ENCODE results near the gene SOCS3. TPM values are rescaled to one million over a fixed set of nuclear protein-coding genes. Genes with fewer than 3 reads are reported as not detected.

The SOCS3 gene
- total RNA-seq, 1 donor from 2014 or later = 3.1 TPM

DNA sequence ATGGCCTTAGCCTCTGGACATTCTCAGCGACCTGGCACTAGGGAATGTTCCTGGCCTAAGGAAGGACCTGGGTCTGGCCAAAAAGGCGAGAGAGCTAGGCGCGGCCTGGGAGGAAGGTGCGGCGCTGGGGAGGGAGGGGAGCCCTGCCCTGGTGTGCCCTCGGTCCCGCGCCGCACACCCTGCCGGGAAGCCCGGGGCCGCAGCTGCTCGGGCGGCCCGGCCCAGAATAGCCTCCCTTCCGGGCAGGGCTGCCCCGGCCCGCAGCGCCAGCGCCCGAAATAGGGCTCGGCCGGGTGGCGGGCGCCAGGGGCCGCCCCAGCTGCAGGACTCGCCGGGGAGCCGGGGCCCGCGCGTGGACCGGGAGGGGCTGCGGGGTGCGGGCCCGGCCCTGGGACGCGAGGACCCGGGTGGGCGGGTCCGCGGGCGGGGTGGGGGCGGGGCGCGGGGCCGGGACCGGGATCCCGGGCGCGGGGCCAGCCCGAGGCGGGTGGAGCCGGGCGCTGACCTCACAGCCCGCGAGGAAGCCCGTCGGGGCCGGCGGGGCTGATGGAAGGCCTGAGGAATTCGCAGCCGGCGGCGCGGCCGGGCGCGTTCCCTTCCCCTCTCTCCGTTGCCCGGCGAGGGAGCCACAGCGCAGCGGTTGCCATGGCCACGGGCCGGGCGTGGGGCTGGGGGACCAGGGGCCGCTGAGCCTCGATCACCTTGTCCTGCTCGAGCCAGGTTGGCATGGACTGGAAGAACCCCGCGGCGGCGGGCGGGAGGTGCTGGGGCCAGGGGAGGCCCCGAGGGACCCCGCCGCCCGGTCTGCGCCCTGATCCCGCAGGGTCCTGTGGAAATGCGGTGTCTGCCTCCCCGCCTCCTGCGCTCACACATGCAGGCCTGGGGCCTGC, 18.1 kb downstream of the SOCS3 start:
- Mint-ChIP-seq H3K27me3 (ENCODE audit: unreplicated experiment) (peaks cover 2% of the 10 kb centered on the region), H3K9me3 (ENCODE audit: unreplicated experiment) (peaks cover under 1% of the 10 kb centered on the region), H3K4me1 (ENCODE audit: low read depth, unreplicated experiment) (peaks cover 3% of the 10 kb centered on the region), H3K27ac (ENCODE audit: unreplicated experiment) (no peak overlapping the region), H3K4me3 (ENCODE audit: unreplicated experiment) (no peak overlapping the region), H3K36me3 (ENCODE audit: unreplicated experiment) (no peaks in the 10 kb centered on the region)
- TF ChIP-seq, protein P1, sequence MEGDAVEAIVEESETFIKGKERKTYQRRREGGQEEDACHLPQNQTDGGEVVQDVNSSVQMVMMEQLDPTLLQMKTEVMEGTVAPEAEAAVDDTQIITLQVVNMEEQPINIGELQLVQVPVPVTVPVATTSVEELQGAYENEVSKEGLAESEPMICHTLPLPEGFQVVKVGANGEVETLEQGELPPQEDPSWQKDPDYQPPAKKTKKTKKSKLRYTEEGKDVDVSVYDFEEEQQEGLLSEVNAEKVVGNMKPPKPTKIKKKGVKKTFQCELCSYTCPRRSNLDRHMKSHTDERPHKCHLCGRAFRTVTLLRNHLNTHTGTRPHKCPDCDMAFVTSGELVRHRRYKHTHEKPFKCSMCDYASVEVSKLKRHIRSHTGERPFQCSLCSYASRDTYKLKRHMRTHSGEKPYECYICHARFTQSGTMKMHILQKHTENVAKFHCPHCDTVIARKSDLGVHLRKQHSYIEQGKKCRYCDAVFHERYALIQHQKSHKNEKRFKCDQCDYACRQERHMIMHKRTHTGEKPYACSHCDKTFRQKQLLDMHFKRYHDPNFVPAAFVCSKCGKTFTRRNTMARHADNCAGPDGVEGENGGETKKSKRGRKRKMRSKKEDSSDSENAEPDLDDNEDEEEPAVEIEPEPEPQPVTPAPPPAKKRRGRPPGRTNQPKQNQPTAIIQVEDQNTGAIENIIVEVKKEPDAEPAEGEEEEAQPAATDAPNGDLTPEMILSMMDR (IDR thresholded peaks at IDR 0.05; ENCODE audit: partially characterized antibody, unreplicated experiment) = no peak
- peak; percentile 65 for DNase-seq

DNA sequence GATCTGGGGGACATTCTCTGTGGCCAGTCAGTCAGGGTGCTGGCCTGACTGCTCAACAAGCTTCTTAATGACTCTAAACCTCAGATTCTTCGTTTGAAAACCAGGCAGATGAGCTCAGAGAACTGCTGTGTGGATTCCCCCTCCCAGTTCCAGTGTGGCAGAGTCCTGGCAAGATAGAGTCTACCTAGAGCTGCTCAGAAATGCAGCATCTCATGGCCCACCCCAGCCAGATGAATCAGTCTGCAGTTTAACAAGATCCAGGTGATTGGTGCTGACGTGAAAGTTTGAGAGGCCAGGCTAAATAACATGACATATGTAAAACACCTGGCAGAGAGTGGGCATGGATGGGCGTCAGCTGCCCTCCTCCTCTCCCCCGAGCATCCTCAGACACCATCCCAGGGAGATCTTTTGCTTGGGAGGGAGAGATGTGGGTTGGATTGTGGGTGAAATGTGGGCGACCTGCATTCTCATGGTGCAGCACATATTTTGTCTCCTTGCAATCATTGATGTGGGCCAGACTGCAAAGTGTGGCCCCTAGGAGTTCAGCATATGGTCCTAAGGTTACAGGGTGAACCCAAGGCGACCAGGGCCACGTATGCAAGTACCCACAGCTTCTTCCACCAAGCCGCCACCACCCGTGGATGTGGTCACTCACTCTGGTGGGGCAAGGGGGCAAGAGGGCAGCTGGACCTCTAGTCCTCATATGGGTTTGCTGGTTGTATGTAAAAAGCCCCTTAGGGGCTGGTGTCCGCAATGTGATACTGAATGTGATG, 19.5 kb downstream of the SOCS3 start:
- Mint-ChIP-seq H3K27ac (ENCODE audit: unreplicated experiment) (no peak overlapping the region), H3K9me3 (ENCODE audit: unreplicated experiment) (no peaks in the 10 kb centered on the region), H3K4me1 (ENCODE audit: low read depth, unreplicated experiment) (peaks cover 3% of the 10 kb centered on the region), H3K4me3 (ENCODE audit: unreplicated experiment) (peak overlapping the region; percentile 26), H3K36me3 (ENCODE audit: unreplicated experiment) (no peaks in the 10 kb centered on the region), H3K27me3 (ENCODE audit: unreplicated experiment) (peaks cover 2% of the 10 kb centered on the region)
- DNase-seq = no peak
- TF ChIP-seq, protein P1 (IDR thresholded peaks at IDR 0.05; ENCODE audit: partially characterized antibody, unreplicated experiment) = no peak

DNA sequence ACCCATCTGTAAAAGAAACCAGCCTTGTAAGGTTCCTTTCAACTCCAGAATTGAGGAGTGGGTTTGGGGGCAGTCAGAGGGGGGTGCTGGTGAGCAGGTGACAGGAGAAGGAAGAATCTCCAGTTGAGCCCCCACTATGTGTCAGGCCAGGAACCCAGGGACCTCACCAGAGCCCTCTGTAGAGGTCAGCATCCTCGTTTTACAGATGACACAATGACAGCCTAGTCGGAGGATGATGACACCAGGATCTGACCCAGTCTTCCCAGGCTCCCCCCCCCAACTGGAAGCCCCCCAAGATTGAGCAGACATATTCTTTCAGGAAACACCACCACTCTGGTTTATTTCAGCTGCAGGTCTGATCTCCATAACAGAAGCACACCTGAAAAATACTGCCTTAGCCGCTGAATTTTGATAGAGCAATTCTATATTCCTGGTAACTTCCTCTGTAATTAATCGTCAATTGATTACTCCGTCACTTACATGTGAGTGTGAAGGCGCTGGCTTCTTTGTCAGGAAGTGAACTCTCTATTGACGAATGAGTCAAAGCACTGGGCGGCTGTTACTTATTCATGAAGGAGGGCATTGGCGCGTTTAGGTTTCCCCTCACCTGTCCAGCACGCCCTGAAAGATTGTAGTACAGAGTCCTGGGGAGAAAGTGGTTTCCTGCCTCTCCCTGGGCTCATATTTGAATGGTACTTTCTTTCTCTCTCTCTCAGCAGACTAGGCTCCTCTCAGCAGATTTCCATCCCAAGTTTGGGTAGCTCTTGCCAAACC, 21.2 kb downstream of the SOCS3 start:
- TF ChIP-seq, protein P1 (IDR thresholded peaks at IDR 0.05; ENCODE audit: partially characterized antibody, unreplicated experiment) = no peak
- DNase-seq = no peak
- H3K27me3 Mint-ChIP-seq (ENCODE audit: unreplicated experiment) = peaks cover 5% of the 10 kb centered on the region
- peaks cover 1% of the 10 kb centered on the region for H3K4me1 Mint-ChIP-seq (ENCODE audit: low read depth, unreplicated experiment)
- no peak overlapping the region for H3K27ac Mint-ChIP-seq (ENCODE audit: unreplicated experiment)
- peaks cover 1% of the 10 kb centered on the region for H3K9me3 Mint-ChIP-seq (ENCODE audit: unreplicated experiment)
- no peak overlapping the region for H3K4me3 Mint-ChIP-seq (ENCODE audit: unreplicated experiment)
- no peaks in the 10 kb centered on the region for H3K36me3 Mint-ChIP-seq (ENCODE audit: unreplicated experiment)

DNA sequence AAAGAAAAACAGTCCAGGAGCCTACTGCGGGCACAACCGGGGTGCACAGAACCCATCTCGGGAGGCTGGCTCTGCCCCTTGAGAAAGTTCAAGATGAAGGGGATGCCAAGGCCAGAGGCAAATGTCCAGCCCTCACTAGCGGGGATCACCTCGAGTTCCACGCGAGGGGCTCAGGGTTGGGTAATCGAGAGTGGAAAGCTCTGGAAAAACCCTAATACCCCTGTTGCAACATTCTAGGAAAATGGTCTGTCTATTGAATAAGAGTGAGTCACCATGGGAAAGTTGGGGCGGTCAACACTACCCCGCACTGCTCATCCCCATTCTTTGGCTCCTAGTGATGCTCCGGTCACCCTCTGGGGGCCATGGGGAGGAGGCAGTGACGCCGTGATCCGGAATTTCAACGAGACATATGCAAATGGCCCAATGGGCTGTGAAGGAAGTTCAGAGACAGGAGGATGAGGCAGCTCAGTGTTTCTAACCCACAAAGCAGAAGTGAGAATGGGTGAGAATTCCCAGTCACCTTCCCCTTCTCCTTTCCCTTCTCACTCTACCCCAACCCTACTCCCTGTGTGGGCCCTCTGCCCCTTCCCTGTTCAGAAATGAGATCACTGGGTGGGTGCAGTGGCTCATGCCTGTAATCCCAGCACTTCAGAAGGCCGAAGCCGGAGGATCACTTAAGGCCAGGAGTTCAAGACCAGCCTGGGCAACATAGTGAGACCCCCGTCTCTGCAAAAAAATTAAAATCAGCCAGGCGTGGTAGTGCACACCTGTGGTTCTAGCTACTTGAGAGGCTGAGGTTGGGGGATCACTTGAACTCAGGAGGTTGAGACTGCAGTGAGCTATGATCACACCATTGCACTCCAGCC, 22.4 kb downstream of the SOCS3 start:
- no peaks in the 10 kb centered on the region for H3K36me3 Mint-ChIP-seq (ENCODE audit: unreplicated experiment)
- no peak overlapping the region for H3K4me3 Mint-ChIP-seq (ENCODE audit: unreplicated experiment)
- H3K9me3 Mint-ChIP-seq (ENCODE audit: unreplicated experiment) = peaks cover 1% of the 10 kb centered on the region
- H3K27me3 Mint-ChIP-seq (ENCODE audit: unreplicated experiment) = peaks cover 5% of the 10 kb centered on the region
- no peak for DNase-seq
- TF ChIP-seq, protein P1 (IDR thresholded peaks at IDR 0.05; ENCODE audit: partially characterized antibody, unreplicated experiment) = no peak
- H3K27ac Mint-ChIP-seq (ENCODE audit: unreplicated experiment) = no peak overlapping the region
- H3K4me1 Mint-ChIP-seq (ENCODE audit: low read depth, unreplicated experiment) = peaks cover 1% of the 10 kb centered on the region
